ENCODE results near the gene DDRGK1. TPM values are rescaled to one million over a fixed set of nuclear protein-coding genes. Genes with fewer than 3 reads are reported as not detected.

Gene DDRGK1
- total and polyA plus RNA-seq, 2 of the 8 experiments (the other 6 are each of a cell fraction or from before 2014, with no cell fraction given): 29.4 to 42.0 TPM

GRCh38 chr20:3248993-3249347 is 44.5 kb upstream of the DDRGK1 start (continued):
- TF ChIP-seq CTCF (IDR thresholded peaks at IDR 0.05; ENCODE audit: control extremely low read depth in 1 of 3, insufficient read depth in 1 of 3, low read depth in 1 of 3, low read length in 3 of 3) (no peak), SIN3A (conservative IDR thresholded peaks at IDR 0.05 in 1 of 2, IDR thresholded peaks at IDR 0.05 in 1 of 2; ENCODE audit: low read depth in 1 of 2, low read length in 2 of 2) (no peak), SRF (IDR thresholded peaks at IDR 0.05; ENCODE audit: low read depth, low read length) (no peak), YY1 (IDR thresholded peaks at IDR 0.05; ENCODE audit: low read depth, low read length) (no peak)
